ENCODE results near the gene TRAK1.

- TF ChIP-seq NFRKB (IDR thresholded peaks at IDR 0.05) = no peak
- no peak for TF ChIP-seq FOXM1 (IDR thresholded peaks at IDR 0.05; ENCODE audit: borderline replicate concordance)
- TF ChIP-seq FOXA1 (IDR thresholded peaks at IDR 0.05) = no peak
- TF ChIP-seq SP1 (IDR thresholded peaks at IDR 0.05) = no peak
- TF ChIP-seq BHLHE40 (IDR thresholded peaks at IDR 0.05; ENCODE audit: borderline replicate concordance) = no peak
- TF ChIP-seq ARNT (IDR thresholded peaks at IDR 0.05) = no peak
- TF ChIP-seq HDGF (IDR thresholded peaks at IDR 0.05; ENCODE audit: borderline replicate concordance) = no peak
- TF ChIP-seq TARDBP (IDR thresholded peaks at IDR 0.05) = no peak
- no peak for TF ChIP-seq SUZ12 (IDR thresholded peaks at IDR 0.05)
- no peak for TF ChIP-seq ELF4 (IDR thresholded peaks at IDR 0.05)
- no peak for TF ChIP-seq PKNOX1 (IDR thresholded peaks at IDR 0.05)
Observed at GRCh38 chr3:42254566-42254965, 163.4 kb downstream of the TRAK1 start.

All from HEK293T (cell line).